ENCODE measurements around the gene HES5.
"Not testable (repeated sequence)": the region's sequence is repeated elsewhere in the genome, so short reads cannot be mapped to it uniquely, and the experiment has no call there.

Gene HES5

GRCh38 chr1:2529784-2530512, at the start of gene HES5:
HES5 (minus strand) TSS chr1:2530263; CDS start chr1:2530164, 99 bp downstream.
- no peak for DNase-seq (ENCODE audit: low read depth in 2 of 2)

DNA sequence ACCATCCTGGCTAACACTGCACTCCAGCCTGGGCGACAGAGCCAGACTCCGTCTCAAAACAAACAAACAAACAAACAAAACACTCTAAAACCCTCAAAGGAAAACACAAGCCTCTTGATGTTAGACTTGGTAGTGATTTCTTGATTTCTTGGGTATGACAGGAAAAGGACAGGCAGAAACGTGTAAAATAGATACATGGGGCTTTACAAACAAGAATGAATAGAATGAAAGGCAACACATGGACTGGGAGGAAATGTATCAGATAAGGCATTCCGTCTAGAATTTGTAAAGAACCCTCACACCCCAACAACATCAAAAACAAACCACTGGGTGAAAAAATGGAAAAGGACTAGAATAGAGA, 48.7 kb upstream of the HES5 start:
- no peak for DNase-seq (ENCODE audit: low read depth in 2 of 2)

DNA sequence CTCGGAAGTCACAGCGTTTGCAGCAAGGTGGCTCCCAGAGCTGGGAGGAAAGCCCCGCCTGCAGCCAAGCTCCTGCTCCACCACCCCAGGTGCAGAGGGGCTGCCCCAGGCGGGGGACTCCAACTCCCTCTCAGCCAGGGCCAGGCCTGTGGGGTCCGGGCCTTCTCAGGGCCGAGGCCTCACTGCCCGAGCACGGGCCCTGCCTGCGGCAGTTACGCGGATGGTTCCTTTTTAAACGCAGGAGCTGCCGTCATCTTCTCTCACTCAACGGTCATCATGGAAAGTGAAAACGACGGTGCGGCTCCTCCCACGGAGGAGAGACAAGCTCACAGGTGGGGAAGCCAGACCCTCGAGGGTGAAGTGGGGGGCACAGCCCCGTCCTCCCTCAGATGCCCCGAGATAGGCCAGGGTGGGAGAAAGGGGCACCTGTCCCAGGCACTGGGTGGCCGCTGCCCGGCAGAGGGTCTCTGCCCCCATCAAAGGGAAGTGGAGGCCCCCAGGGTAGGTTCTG, 47.6 kb upstream of the HES5 start:
- not testable (repeated sequence) for DNase-seq (ENCODE audit: low read depth in 2 of 2)

- DNase-seq (ENCODE audit: low read depth in 2 of 2): no peak
These were observed 46.0 kb upstream of the HES5 start for GRCh38 chr1:2575801-2576663.

DNA sequence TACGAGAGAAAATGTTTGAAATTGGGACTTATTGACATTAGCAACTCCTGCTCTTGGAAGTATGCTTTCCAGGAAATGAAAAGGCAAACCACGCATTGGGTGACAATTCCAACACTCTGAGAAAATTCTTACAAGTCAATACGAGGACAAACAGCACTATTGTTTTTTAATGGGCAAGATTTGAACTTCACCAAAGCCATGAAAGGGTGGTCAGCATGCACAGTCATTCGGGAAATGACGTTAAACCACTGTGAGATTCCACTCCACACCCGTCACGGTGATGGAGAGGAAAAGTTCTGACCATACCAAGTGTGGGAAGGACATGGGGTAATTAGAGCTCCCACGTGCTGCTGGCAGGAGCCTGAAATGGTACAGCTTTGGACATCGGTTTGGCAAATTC, 44.3 kb upstream of the HES5 start:
- no peak for DNase-seq (ENCODE audit: low read depth in 2 of 2)

DNA sequence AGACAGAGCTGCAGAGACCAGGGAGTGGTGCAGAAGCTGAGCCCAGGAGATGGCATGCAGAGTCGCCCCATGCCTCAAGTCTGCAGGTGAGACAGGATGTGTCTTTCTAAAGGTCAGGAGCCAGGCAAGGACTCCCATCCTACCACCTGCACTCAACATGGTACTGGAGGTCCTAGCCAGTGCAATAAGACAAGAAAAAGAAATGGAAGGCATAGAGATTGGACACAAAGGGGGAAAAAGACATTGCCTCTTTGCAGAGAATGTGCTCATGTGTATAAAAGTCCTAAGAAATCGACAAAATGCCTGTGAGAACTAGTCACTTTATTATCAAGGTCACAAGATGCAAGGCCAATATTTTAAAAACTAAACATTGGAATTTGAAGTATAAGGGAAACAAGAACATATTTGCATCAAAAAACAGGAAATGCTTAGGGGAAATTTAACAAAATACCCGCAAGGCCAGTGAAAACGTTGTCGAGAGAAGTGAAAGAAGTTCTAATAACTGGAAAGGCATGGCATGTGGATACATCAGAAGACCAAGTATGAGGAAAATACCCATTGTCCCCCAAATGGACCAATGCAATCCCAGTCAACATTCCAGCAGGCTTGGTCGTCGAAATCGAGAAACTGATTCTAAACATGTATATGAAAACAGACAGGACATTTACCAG, 43.3 kb upstream of the HES5 start:
- no peak for DNase-seq (ENCODE audit: low read depth in 2 of 2)

GRCh38 chr1:2571348-2571747, 41.3 kb upstream of the HES5 start:
- DNase-seq (ENCODE audit: low read depth in 2 of 2): no peak

GRCh38 chr1:2570332-2570731, 40.3 kb upstream of the HES5 start:
- DNase-seq (ENCODE audit: low read depth in 2 of 2): no peak

- not testable (repeated sequence) for DNase-seq (ENCODE audit: low read depth in 2 of 2)
These were observed 39.6 kb upstream of the HES5 start for GRCh38 chr1:2569703-2570102.

DNA sequence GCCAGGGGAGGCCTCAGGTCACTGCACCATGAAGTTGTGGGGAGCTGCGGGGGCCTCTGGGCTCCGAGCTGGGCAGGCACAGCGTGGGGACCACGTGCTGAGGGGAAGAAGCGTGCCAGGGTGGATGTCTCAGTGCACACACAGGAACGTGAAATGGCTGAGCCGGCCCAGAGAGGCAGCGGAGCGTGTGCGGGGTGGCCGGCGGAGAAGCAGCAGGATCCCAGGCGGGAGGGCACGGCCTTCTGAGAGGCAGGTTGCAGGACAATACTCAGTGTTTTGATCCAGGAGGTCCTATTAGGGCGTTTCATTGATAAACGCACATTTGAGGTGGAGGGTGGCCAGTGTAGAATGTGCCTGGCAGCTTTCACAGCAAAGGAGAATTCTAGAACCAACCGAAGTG, 39.0 kb upstream of the HES5 start:
- no peak for DNase-seq (ENCODE audit: low read depth in 2 of 2)

DNA sequence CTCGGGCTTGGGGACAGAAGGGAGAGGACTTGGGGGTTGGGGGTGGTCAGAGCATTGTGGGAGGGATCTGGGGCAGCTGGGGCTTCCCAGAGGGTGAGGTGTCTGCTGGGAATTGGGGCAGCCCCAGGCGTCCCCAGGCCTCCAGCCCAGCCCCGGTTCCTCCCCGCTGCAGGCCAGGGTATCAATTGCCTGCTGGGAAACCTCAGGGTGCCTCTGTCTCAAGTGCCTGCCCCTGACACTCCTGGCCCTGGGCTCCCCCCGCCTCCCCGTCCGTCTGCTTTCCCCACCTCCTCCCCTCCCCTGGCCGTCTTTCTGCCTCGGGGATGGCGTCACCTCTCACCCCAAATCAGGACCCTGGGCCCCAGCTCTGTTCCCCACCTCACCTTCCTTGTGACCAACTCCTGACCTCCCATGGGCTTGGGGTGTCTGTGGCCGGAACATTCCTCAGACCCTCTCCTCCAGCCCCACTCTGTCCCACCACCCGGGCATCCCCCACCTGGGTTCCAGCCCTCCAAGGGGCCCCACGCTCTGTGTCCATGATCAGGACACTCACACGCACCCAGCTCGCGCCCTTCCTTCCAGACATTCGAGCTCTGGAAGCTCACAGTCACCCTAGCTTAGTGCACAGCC, 38.2 kb upstream of the HES5 start:
- not testable (repeated sequence) for DNase-seq (ENCODE audit: low read depth in 2 of 2)

DNA sequence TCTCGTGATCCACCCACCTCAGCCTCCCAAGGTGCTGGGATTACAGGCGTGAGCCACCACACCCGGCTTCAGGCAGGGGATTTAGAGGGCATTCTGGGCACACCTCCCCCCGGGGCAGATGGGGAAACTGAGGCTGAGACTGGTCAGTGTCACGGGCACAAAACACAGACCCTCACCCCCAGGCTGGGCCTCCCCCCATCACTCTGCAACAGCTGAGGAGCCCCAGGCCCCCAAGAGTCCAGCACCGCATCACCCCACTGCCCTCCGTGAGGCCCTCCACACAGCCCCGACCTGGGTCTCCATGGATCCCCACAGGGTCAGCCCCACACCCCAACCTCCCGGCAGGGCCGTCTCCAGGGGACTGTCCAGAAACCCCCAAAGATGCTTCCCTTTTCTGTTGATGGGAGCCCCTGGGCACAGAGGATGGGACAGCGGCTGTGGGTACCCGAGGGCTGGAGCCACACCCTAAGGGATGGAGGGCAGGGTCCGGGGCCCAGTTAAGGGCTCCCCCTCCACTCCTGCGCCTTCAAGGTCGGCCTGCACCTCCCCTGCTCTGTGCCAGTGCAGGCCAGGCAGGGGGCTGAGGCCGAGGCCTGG, 37.1 kb upstream of the HES5 start:
- DNase-seq (ENCODE audit: low read depth in 2 of 2): no peak

DNA sequence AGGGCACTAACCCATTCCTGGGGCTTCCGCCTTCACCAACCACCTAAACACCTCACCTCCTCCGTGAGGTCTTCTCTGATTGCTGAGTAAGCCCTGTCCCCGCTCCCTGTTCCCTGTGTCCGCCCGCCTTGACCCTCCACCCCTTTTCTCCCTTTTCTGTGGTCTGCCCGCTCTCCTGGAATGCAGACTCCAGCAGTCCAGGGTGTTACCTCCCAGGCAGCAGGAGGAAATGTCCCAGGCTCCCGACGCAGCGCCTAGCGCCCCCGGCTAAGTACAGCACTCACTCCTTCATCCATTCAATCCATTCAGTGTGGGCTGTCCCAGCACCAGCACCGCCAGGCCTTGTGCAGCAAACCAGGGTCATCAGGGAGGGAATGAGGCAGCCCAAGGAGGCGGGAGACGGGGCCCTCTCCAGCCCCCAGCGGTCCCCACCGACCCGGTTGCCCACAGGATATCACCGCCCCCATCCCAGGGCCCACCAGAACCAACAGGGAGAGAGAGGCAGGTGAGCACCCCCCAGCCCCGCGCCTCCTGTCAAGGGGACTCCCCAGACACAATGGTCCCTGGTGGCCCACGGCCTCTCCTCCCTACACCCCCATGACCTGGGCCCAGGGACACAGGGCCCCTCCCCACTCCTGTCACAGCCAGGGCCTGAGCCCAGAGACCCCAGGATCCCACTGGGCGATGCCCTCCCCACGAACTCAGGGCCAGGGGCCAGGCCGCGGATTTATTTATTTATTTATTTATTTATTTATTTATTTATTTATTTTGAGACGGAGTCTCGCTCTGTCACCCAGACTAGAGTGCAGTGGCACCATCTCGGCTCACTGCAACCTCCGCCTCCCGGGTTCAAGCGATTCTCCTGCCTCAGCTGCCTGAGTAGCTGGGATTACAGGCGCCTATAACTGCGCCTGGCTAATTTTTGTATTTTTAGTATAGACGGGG, 36.3 kb upstream of the HES5 start:
- no peak for DNase-seq (ENCODE audit: low read depth in 2 of 2)

DNA sequence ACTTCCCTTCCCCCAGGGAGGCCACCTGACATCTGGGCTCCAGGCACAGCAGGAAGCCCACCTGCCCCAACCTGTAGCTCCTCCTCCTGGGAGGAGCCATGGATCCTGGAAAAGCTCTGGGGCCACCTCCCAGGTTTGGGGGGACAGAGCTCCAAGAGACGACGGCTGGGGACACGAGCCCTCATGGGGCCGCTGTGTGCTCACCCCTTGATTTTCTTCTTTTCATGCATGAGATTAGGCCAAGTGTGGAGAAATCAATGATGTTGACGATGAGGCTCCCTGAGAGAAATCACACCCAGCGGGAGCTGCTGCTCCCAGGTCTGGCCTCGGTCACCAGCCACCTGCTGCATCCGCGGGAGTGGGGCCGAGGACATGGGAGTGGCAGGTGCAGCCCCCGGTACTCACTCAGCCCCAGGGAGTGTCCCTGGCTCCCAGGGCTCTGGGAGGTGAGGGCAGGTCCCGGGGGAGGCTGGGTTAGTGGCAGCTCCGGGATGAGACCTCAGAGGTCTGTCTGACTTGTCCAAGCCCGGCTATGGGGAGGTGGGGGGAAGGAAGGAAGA, 34.8 kb upstream of the HES5 start:
- DNase-seq (ENCODE audit: low read depth in 2 of 2): no peak

- no peak for DNase-seq (ENCODE audit: low read depth in 2 of 2)
These were observed 34.1 kb upstream of the HES5 start for GRCh38 chr1:2564006-2564814.

- DNase-seq (ENCODE audit: low read depth in 2 of 2): no peak
These were observed 33.1 kb upstream of the HES5 start for GRCh38 chr1:2563205-2563604.

- DNase-seq (ENCODE audit: low read depth in 2 of 2): no peak
These were observed 32.1 kb upstream of the HES5 start for GRCh38 chr1:2561898-2562895.

DNA sequence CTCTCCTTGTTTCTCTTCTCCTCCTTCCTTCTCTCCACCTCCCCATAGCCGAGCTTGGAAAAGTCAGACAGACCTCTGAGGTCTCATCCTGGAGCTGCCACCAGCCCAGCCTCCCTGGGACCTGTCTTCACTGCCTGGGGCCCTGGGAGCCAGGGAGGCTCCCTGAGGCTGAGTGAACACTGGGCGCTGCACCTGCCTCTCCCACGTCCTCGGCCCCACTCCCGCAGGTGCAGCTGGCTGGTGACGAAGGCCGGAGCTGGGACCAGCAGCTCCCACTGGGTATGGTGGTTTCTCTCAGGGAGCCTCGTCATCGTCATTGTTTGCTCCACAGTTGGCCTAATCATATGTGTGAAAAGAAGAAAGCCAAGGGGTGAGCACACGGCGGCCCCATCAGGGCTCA, 31.4 kb upstream of the HES5 start:
- no peak for DNase-seq (ENCODE audit: low read depth in 2 of 2)

All from stimulated activated CD4-positive, alpha-beta T cell treated with anti-CD3 and anti-CD28 coated beads, Interleukin-1b, Interleukin-23, amount 100 ng/mL, for 1 hour (primary cell).